Measurements from ENCODE around the gene DNAI7. TPM values are rescaled to one million over a fixed set of nuclear protein-coding genes. Genes with fewer than 3 reads are reported as not detected.

Gene DNAI7
- total and polyA plus RNA-seq, 2 of the 8 experiments (the other 6 are each of a cell fraction or from before 2014, with no cell fraction given), result 0.12 to 0.28 TPM

- TF ChIP-seq CHD7 (IDR thresholded peaks at IDR 0.05; ENCODE audit: insufficient replicate concordance, low read length), result no peak
- no peak for TF ChIP-seq TAF1 (IDR thresholded peaks at IDR 0.05; ENCODE audit: low read depth, low read length)
- TF ChIP-seq CBX5 (IDR thresholded peaks at IDR 0.05; ENCODE audit: low read depth, low read length), result no peak
- TF ChIP-seq MAFK (IDR thresholded peaks at IDR 0.05; ENCODE audit: low read depth, low read length), result no peak
- no peak for TF ChIP-seq CTBP2 (IDR thresholded peaks at IDR 0.05; ENCODE audit: borderline replicate concordance, insufficient read depth, insufficient read length, low read length)
- TF ChIP-seq BACH1 (IDR thresholded peaks at IDR 0.05; ENCODE audit: low read length), result no peak
- TF ChIP-seq TBP (IDR thresholded peaks at IDR 0.05; ENCODE audit: low read depth, low read length), result no peak
- no peak for TF ChIP-seq ASH2L (IDR thresholded peaks at IDR 0.05; ENCODE audit: low read length)
- TF ChIP-seq MAX (IDR thresholded peaks at IDR 0.05), result no peak
- no peak for TF ChIP-seq SIN3A (conservative IDR thresholded peaks at IDR 0.05 in 1 of 2, IDR thresholded peaks at IDR 0.05 in 1 of 2; ENCODE audit: low read depth in 1 of 2, low read length in 2 of 2)
- TF ChIP-seq CHD1 (IDR thresholded peaks at IDR 0.05; ENCODE audit: low read depth, low read length), result no peak
Measured at GRCh38 chr12:25058658-25059058, 136.3 kb downstream of the DNAI7 start (continued).
